HepG2 (cell line): ENCODE results near the gene MED12L. TPM values are rescaled to one million over a fixed set of nuclear protein-coding genes. Genes with fewer than 3 reads are reported as not detected.

ENCODE experiments used
- FIP1L1 ChIP-seq: fragments of 200-400 bp; formaldehyde crosslinking; IDR thresholded peaks from 2 replicates; pipeline ENCODE4 v1.6.1; 2018; ENCODE audit warnings: low read depth, mild to moderate bottlenecking, low read length, moderate library complexity, borderline replicate concordance; ENCODE audit not compliant: insufficient read depth
- FLYWCH1 ChIP-seq: sonication (generic); formaldehyde crosslinking; IDR thresholded peaks from 2 replicates; pipeline ENCODE4 v1.8.1; 2023; ENCODE audit warnings: mild to moderate bottlenecking, missing genetic modification reagents
- GATAD1 ChIP-seq: IDR thresholded peaks from 2 replicates; pipeline ENCODE4 v1.6.1; 2016; ENCODE audit warnings: missing genetic modification reagents, missing compliant biosample characterization
- HNF4A ChIP-seq: sonication (generic); formaldehyde crosslinking; IDR thresholded peaks from 2 replicates; pipeline ENCODE4 v1.4.0; 2020; ENCODE audit warnings: missing genetic modification reagents
- KLF13 ChIP-seq: sonication (generic); formaldehyde crosslinking; IDR thresholded peaks from 2 replicates; pipeline ENCODE4 v1.4.0; 2020; ENCODE audit warnings: mild to moderate bottlenecking, missing genetic modification reagents
- ZFP36 ChIP-seq: fragments of 150-350 bp; IDR thresholded peaks from 2 replicates; pipeline ENCODE4 v1.6.1; 2018; ENCODE audit warnings: borderline replicate concordance, low read length, low read depth; ENCODE audit not compliant: partially characterized antibody
- ZNF136 ChIP-seq: sonication (generic); formaldehyde crosslinking; IDR thresholded peaks from 2 replicates; pipeline ENCODE4 v1.8.1; 2022; ENCODE audit warnings: low read depth, mild to moderate bottlenecking, moderate library complexity, missing genetic modification reagents
- ZNF234 ChIP-seq: sonication (generic); formaldehyde crosslinking; conservative IDR thresholded peaks from 2 replicates; pipeline ENCODE4 v1.5.1; 2020; ENCODE audit warnings: mild to moderate bottlenecking, missing genetic modification reagents
- ZNF296 ChIP-seq: sonication (generic); formaldehyde crosslinking; conservative IDR thresholded peaks from 2 replicates; pipeline ENCODE4 v1.5.0; 2020; ENCODE audit warnings: mild to moderate bottlenecking, missing genetic modification reagents
- ZNF44 ChIP-seq: sonication (generic); formaldehyde crosslinking; IDR thresholded peaks from 2 replicates; pipeline ENCODE4 v1.5.1; 2020; ENCODE audit warnings: mild to moderate bottlenecking, missing genetic modification reagents
- ZNF510 ChIP-seq: sonication (generic); formaldehyde crosslinking; IDR thresholded peaks from 2 replicates; pipeline ENCODE4 v1.4.0; 2020; ENCODE audit warnings: low read depth, mild to moderate bottlenecking, missing genetic modification reagents
- ZNF839 ChIP-seq: sonication (generic); formaldehyde crosslinking; IDR thresholded peaks from 2 replicates; pipeline ENCODE4 v1.4.0; 2020; ENCODE audit warnings: missing genetic modification reagents, mild to moderate bottlenecking, borderline replicate concordance
- polyA plus RNA-seq, 8 experiments: library from polyadenylated mRNA; depleted of rRNA in 3 of 8; stranded (reverse) in 7 of 8; unstranded in 1 of 8; fragments of >200 nt; fragmentation: Illumina TruSeq in 4 of 8; extraction: Trizol in 4 of 8; gene quantifications; 2 replicates each; pipeline versions ENCODE4 v1.2.1 to v1.2.3, GENCODE V29; 2011 to 2016; ENCODE audit warnings: low read depth in 4 of 8, missing spikeins in 1 of 8, mixed read lengths in 1 of 8; ENCODE audit not compliant: insufficient read depth in 1 of 8
- total RNA-seq, 5 experiments: library from RNA; depleted of rRNA; stranded (reverse); fragments of >200 nt; fragmentation: Illumina TruSeq; extraction: Trizol; gene quantifications; 2 replicates each; pipeline ENCODE4 v1.2.3, GENCODE V29; 2016; ENCODE audit warnings: low read depth in 1 of 5
- TF ChIP-seq, protein P1 (sequence below): sonication (generic); formaldehyde crosslinking; IDR thresholded peaks from 2 replicates; pipeline ENCODE4 v1.5.1; 2020; ENCODE audit warnings: mild to moderate bottlenecking, missing genetic modification reagents, borderline replicate concordance
- TF ChIP-seq, protein P2 (sequence below): sonication (generic); formaldehyde crosslinking; conservative IDR thresholded peaks from 2 replicates; pipeline ENCODE4 v1.8.0; 2022; ENCODE audit warnings: mild to moderate bottlenecking, moderate library complexity, missing genetic modification reagents
- TF ChIP-seq, protein P3 (sequence below): sonication (generic); formaldehyde crosslinking; IDR thresholded peaks from 2 replicates; pipeline ENCODE4 v1.5.1; 2020; ENCODE audit warnings: missing genetic modification reagents, mild to moderate bottlenecking, borderline replicate concordance
- TF ChIP-seq, protein P4 (sequence below), 2 experiments: IDR thresholded peaks; 2 replicates each; pipeline ENCODE4 v1.6.1; 2011 to 2012; ENCODE audit warnings: low read length in 2 of 2, borderline replicate concordance in 1 of 2, low read depth in 1 of 2, mild to moderate bottlenecking in 1 of 2, moderate library complexity in 1 of 2
- TF ChIP-seq, protein P5 (sequence below): sonication (generic); formaldehyde crosslinking; IDR thresholded peaks from 2 replicates; pipeline ENCODE4 v1.4.0; 2020; ENCODE audit warnings: mild to moderate bottlenecking, missing genetic modification reagents

Gene MED12L
- total and polyA plus RNA-seq, 2 of the 13 experiments (the other 11 are each of a cell fraction or from before 2014, with no cell fraction given) = 0.07 to 0.64 TPM

DNA sequence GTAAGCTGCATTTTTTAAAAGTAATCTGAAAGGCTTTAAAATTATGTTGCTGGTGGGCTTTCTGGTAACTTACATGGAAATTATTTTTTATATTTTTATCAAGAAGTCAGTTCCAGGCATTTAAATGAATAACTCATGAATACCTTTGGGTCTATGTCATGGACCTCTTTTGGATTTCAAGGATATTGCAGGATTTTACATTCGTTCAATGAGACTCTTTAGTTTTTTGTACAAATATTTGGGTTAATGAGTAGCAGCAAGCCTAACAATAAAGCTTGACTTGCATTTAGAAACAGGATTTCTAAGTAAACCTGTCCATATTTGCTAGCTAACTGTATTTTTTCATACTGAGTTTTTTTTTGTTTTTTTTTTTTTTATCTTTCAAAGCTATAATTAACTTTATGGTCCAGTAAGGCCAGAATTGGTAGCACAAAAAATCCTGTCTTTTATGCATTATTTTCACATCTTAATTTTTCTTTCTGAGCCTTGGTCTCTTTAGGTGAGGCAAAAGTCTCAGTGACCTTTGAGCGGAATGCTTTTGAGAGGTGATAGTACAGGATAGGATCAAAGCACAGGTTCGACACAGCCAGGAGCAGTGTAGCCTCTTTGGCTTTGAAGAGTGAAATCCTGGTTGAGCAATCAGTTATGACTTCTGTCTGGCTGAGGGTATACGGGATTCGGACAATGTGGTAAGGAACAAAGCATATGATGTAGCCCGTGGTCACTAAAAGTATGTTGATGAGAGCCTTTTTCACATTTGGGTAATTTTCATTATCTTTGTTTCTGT, 112.7 kb downstream of the MED12L start (continued):
- TF ChIP-seq, protein P1, sequence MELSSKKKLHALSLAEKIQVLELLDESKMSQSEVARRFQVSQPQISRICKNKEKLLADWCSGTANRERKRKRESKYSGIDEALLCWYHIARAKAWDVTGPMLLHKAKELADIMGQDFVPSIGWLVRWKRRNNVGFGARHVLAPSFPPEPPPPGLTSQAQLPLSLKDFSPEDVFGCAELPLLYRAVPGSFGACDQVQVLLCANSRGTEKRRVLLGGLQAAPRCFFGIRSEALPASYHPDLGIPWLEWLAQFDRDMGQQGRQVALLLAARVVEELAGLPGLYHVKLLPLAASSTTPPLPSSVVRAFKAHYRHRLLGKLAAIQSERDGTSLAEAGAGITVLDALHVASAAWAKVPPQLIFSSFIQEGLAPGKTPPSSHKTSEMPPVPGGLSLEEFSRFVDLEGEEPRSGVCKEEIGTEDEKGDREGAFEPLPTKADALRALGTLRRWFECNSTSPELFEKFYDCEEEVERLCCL (CRISPR knock-in tag) = no peak
- TF ChIP-seq ZNF234 = no peak
- no peak; the same call in 1 of the 2 replicates for TF ChIP-seq ZNF136
- no peak for TF ChIP-seq ZNF510 (CRISPR knock-in tag)
- no peak for TF ChIP-seq FLYWCH1 (CRISPR knock-in tag)
- TF ChIP-seq, protein P2, sequence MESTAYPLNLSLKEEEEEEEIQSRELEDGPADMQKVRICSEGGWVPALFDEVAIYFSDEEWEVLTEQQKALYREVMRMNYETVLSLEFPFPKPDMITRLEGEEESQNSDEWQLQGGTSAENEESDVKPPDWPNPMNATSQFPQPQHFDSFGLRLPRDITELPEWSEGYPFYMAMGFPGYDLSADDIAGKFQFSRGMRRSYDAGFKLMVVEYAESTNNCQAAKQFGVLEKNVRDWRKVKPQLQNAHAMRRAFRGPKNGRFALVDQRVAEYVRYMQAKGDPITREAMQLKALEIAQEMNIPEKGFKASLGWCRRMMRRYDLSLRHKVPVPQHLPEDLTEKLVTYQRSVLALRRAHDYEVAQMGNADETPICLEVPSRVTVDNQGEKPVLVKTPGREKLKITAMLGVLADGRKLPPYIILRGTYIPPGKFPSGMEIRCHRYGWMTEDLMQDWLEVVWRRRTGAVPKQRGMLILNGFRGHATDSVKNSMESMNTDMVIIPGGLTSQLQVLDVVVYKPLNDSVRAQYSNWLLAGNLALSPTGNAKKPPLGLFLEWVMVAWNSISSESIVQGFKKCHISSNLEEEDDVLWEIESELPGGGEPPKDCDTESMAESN (CRISPR knock-in tag) = 0 out of 2 replicates have a peak, but pooled peaks have one; percentile 47
- TF ChIP-seq KLF13 = no peak
- no peak for TF ChIP-seq FIP1L1
- TF ChIP-seq, protein P3, sequence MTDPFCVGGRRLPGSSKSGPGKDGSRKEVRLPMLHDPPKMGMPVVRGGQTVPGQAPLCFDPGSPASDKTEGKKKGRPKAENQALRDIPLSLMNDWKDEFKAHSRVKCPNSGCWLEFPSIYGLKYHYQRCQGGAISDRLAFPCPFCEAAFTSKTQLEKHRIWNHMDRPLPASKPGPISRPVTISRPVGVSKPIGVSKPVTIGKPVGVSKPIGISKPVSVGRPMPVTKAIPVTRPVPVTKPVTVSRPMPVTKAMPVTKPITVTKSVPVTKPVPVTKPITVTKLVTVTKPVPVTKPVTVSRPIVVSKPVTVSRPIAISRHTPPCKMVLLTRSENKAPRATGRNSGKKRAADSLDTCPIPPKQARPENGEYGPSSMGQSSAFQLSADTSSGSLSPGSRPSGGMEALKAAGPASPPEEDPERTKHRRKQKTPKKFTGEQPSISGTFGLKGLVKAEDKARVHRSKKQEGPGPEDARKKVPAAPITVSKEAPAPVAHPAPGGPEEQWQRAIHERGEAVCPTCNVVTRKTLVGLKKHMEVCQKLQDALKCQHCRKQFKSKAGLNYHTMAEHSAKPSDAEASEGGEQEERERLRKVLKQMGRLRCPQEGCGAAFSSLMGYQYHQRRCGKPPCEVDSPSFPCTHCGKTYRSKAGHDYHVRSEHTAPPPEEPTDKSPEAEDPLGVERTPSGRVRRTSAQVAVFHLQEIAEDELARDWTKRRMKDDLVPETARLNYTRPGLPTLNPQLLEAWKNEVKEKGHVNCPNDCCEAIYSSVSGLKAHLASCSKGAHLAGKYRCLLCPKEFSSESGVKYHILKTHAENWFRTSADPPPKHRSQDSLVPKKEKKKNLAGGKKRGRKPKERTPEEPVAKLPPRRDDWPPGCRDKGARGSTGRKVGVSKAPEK (CRISPR knock-in tag) = no peak
- TF ChIP-seq, protein P4, sequence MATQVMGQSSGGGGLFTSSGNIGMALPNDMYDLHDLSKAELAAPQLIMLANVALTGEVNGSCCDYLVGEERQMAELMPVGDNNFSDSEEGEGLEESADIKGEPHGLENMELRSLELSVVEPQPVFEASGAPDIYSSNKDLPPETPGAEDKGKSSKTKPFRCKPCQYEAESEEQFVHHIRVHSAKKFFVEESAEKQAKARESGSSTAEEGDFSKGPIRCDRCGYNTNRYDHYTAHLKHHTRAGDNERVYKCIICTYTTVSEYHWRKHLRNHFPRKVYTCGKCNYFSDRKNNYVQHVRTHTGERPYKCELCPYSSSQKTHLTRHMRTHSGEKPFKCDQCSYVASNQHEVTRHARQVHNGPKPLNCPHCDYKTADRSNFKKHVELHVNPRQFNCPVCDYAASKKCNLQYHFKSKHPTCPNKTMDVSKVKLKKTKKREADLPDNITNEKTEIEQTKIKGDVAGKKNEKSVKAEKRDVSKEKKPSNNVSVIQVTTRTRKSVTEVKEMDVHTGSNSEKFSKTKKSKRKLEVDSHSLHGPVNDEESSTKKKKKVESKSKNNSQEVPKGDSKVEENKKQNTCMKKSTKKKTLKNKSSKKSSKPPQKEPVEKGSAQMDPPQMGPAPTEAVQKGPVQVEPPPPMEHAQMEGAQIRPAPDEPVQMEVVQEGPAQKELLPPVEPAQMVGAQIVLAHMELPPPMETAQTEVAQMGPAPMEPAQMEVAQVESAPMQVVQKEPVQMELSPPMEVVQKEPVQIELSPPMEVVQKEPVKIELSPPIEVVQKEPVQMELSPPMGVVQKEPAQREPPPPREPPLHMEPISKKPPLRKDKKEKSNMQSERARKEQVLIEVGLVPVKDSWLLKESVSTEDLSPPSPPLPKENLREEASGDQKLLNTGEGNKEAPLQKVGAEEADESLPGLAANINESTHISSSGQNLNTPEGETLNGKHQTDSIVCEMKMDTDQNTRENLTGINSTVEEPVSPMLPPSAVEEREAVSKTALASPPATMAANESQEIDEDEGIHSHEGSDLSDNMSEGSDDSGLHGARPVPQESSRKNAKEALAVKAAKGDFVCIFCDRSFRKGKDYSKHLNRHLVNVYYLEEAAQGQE (IDR thresholded peaks at IDR 0.05; ENCODE audit: borderline replicate concordance in 1 of 2, low read depth in 1 of 2, low read length in 2 of 2) = peak in 1 of 2 experiments; percentile 61; a peak in 1 of 4 replicates
- TF ChIP-seq, protein P5, sequence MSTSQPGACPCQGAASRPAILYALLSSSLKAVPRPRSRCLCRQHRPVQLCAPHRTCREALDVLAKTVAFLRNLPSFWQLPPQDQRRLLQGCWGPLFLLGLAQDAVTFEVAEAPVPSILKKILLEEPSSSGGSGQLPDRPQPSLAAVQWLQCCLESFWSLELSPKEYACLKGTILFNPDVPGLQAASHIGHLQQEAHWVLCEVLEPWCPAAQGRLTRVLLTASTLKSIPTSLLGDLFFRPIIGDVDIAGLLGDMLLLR (CRISPR knock-in tag) = no peak
- TF ChIP-seq ZNF296 (CRISPR knock-in tag) = no peak
- no peak for TF ChIP-seq ZNF44 (CRISPR knock-in tag)
- peak; percentile 53 for TF ChIP-seq GATAD1 (CRISPR knock-in tag)
- no peak for TF ChIP-seq ZNF839 (CRISPR knock-in tag)
- peak; percentile 99 for TF ChIP-seq HNF4A (CRISPR knock-in tag)
- TF ChIP-seq ZFP36 = no peak
